Spleen (tissue), 11 donors: ENCODE measurements around the gene YLPM1. TPM values are rescaled to one million over a fixed set of nuclear protein-coding genes. Genes with fewer than 3 reads are reported as not detected.

Experiments used
- DNase-seq: peaks from one replicate; pipeline ENCODE4 v3.0.0-alpha.2; 2020
- H3K27ac ChIP-seq, 8 donors: fragments of 200-600 bp; sonication (generic) in 7 of 8; 1 replicate in 4 of 8; 2 replicates in 4 of 8; pipeline versions ENCODE4 v1.5.0 to v1.8.0; 2016 to 2021; ENCODE audit warnings: inconsistent platforms in 4 of 8, mild to moderate bottlenecking in 4 of 8, moderate library complexity in 1 of 8
- H3K27me3 ChIP-seq, 7 donors: fragments of 200-600 bp; sonication (generic) in 6 of 7; replicated peaks in 1 of 7; 1 replicate in 4 of 7; 2 replicates in 3 of 7; pipeline versions ENCODE4 v1.5.0 to v1.8.0; 2016 to 2021; ENCODE audit warnings: inconsistent platforms in 3 of 7, mild to moderate bottlenecking in 1 of 7
- H3K36me3 ChIP-seq, 6 donors: fragments of 200-600 bp; sonication (generic) in 5 of 6; 1 replicate in 4 of 6; 2 replicates in 2 of 6; pipeline versions ENCODE4 v1.5.0 to v1.8.0; 2016 to 2021; ENCODE audit warnings: inconsistent platforms in 2 of 6
- H3K4me1 ChIP-seq, 6 donors: fragments of 200-600 bp; sonication (generic) in 5 of 6; 1 replicate in 3 of 6; 2 replicates in 3 of 6; pipeline versions ENCODE4 v1.5.0 to v1.8.0; 2016 to 2021; ENCODE audit warnings: inconsistent platforms in 3 of 6
- H3K4me3 ChIP-seq, 8 donors: fragments of 200-600 bp; sonication (generic) in 7 of 8; 1 replicate in 4 of 8; 2 replicates in 4 of 8; pipeline versions ENCODE4 v1.5.0 to v1.8.0; 2016 to 2021; ENCODE audit warnings: inconsistent platforms in 4 of 8, mild to moderate bottlenecking in 4 of 8, moderate library complexity in 2 of 8
- H3K9me3 ChIP-seq, 8 donors: fragments of 200-600 bp; sonication (generic) in 7 of 8; 1 replicate in 4 of 8; 2 replicates in 4 of 8; pipeline versions ENCODE4 v1.5.0 to v1.8.0; 2016 to 2021; ENCODE audit warnings: inconsistent platforms in 4 of 8
- POLR2A ChIP-seq, 3 donors: fragments of 450-650 bp; IDR thresholded peaks; one replicate each; pipeline ENCODE4 v1.5.1; 2017; ENCODE audit warnings: antibody characterized with exemption in 3 of 3, mild to moderate bottlenecking in 1 of 3
- POLR2AphosphoS5 ChIP-seq, 3 donors: sonication (generic); formaldehyde crosslinking; IDR thresholded peaks; one replicate each; pipeline ENCODE4 v1.5.1; 2017; ENCODE audit warnings: antibody characterized with exemption in 3 of 3
- whole genome bisulfite sequencing, 5 donors: extraction: QIAGEN DNeasy Blood & Tissue Kit in 3 of 5; methylation state at CpG; one replicate each; pipeline versions ENCODE4 v1.1.5 to v1.1.7; 2013 to 2018; 5-methylcytosine and 5-hydroxymethylcytosine counted together
- intact Hi-C: fragments of 100-400 bp; cut with DNase I; formaldehyde crosslinking; loops from one replicate; pipeline ENCODE4 v1.15.0; 2023; ENCODE audit warnings: low total_unique reads
- polyA plus RNA-seq, 3 donors: library from polyadenylated mRNA; stranded (reverse); fragments of 200-250 nt; gene quantifications; one replicate each; pipeline ENCODE4 v1.2.1, GENCODE V29; 2013
- total RNA-seq, 7 donors: library from RNA; depleted of rRNA in 3 of 7; stranded (reverse); fragments of >200 nt in 3 of 7; fragmentation: NEBNext Ultra II Directional in 4 of 7; extraction: Animal tissue kit (Norgen Biotek cat#: 25700) in 4 of 7; gene quantifications; one replicate each; pipeline versions ENCODE4 v1.1.0 to v1.2.1, GENCODE V29; 2016 to 2021
- TF ChIP-seq, protein P1 (sequence below), 11 experiments: fragments of 200-600 bp in 7 of 11; fragments of 450-650 bp in 4 of 11; sonication (generic) in 4 of 11; IDR thresholded peaks in 8 of 11; conservative IDR thresholded peaks in 3 of 11; 1 replicate in 7 of 11; 2 replicates in 4 of 11; pipeline versions ENCODE4 v1.4.0 to v1.8.0; 2016 to 2021; ENCODE audit warnings: antibody characterized with exemption in 11 of 11, inconsistent platforms in 4 of 11, mild to moderate bottlenecking in 1 of 11
- donor health status: healthy with polysubstance abuse.
- donor health status: DM: no; HTN: no; CAD: no; lungs with moderate emphysema.
- donor health status: DM: no; HTN: no; CAD: no.
- donor health status: Bipolar disorder and iron deficiency.
- donor health status: healthy.
- donor health status: DM: no; HTN: no; CAD: no.
- donor health status: DM: yes; HTN: yes; CAD: no.

The YLPM1 gene
- total and polyA plus RNA-seq, 10 donors, result 12.1 to 100 (median 71.1) TPM

DNA sequence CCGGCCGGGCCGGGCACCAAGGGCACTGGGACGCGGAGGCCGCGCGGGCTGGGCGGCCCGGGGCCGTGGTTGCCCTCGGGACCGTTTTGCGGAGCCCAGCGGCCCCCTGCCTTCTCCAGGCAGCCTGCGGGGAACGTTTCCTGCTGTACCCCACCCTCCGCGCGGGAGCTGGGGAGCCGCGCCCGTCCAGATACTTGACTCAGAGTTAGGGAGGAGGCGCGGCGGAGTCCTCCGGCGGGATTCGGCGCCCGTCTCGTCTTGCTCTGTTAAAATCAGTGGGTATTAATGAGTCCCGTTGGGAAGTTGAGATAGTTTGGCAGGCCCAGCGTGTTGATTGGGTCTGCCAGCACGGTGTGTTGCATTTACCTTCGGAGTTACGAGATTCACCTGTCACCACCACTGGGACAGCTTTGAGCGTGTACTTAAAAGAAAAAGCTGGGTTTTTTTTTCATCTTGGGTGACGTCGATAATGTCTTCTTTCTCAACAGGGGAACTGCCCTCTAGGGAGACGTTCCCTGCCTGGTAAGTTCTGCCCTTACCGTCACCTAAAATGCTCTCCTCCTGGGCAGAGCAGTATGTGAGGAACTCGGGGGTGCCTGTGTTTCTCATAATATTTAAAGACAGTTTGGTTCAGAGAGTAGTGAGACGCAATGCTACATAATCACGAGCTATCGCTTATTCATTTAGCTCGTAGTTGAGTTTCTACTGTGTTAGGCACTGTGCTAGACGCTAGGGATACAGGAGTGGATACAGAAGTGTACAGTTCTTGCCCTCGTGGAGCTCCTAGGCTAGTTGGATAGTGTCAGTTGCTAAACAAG, 119.2 kb downstream of the YLPM1 start:
- 0 to 2% (median 1%) methylated on average over 25 to 49 of the region's 49 CpGs for WGBS, 5 donors
- peaks cover 36 to 65% (median 53%) of the 10 kb centered on the region in 6 donors for H3K4me1 ChIP-seq
- no peaks in the 10 kb centered on the region for H3K27me3 ChIP-seq
- TF ChIP-seq, protein P1, sequence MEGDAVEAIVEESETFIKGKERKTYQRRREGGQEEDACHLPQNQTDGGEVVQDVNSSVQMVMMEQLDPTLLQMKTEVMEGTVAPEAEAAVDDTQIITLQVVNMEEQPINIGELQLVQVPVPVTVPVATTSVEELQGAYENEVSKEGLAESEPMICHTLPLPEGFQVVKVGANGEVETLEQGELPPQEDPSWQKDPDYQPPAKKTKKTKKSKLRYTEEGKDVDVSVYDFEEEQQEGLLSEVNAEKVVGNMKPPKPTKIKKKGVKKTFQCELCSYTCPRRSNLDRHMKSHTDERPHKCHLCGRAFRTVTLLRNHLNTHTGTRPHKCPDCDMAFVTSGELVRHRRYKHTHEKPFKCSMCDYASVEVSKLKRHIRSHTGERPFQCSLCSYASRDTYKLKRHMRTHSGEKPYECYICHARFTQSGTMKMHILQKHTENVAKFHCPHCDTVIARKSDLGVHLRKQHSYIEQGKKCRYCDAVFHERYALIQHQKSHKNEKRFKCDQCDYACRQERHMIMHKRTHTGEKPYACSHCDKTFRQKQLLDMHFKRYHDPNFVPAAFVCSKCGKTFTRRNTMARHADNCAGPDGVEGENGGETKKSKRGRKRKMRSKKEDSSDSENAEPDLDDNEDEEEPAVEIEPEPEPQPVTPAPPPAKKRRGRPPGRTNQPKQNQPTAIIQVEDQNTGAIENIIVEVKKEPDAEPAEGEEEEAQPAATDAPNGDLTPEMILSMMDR (IDR thresholded peaks at IDR 0.05 in 8 of 11, conservative IDR thresholded peaks at IDR 0.05 in 3 of 11), result no peak
- TF ChIP-seq POLR2AphosphoS5 (IDR thresholded peaks at IDR 0.05) (no peak), POLR2A (IDR thresholded peaks at IDR 0.05) (no peak)
- intact Hi-C loops, result no loop called here
- DNase-seq, result no peak
- peak overlapping the region; percentile 61 to 98 (median 89) for H3K4me3 ChIP-seq
- H3K36me3 ChIP-seq, result peaks cover 0 to 28% (median 2%) of the 10 kb centered on the region in 6 donors
- peak overlapping the region; percentile 93 to 99 (median 96) for H3K27ac ChIP-seq
- H3K9me3 ChIP-seq, result no peaks in the 10 kb centered on the region

Other genes starting within 250 kb of the YLPM1 start
- 10 to 100 TPM in 1 of 7 donors, 1 to 10 TPM in 6; 4.3 to 10.7 (median 6.3) TPM for gene LTBP2, start 151.1 kb upstream of the YLPM1 start, total RNA-seq
- 1 to 10 TPM; 3.4 to 6.7 (median 4.2) TPM for gene LTBP2, start 151.1 kb upstream of the YLPM1 start, polyA plus RNA-seq
- 10 to 100 TPM; 27.3 to 54.7 (median 41.7) TPM for gene AREL1, start 50.2 kb upstream of the YLPM1 start, total RNA-seq
- 1 to 10 TPM; 5.9 to 9.8 (median 8.2) TPM for gene AREL1, start 50.2 kb upstream of the YLPM1 start, polyA plus RNA-seq
- gene FCF1, start 50.2 kb upstream of the YLPM1 start, total RNA-seq, result 10 to 100 TPM; 25.5 to 42.2 (median 37.5) TPM
- 10 to 100 TPM in 2 of 3 donors, 1 to 10 TPM in 1; 6.9 to 16.7 (median 11.8) TPM for gene FCF1, start 50.2 kb upstream of the YLPM1 start, polyA plus RNA-seq
- under 1 TPM in 2 of 7 donors, not detected in 5; 0.41 to 0.43 TPM for gene PROX2, start 112.8 kb downstream of the YLPM1 start, total RNA-seq
- under 1 TPM in 2 of 3 donors, not detected in 1; 0.06 to 0.09 TPM for gene PROX2, start 112.8 kb downstream of the YLPM1 start, polyA plus RNA-seq
- 10 to 100 TPM; 70.9 to 80.0 (median 78.6) TPM for gene DLST, start 118.6 kb downstream of the YLPM1 start, total RNA-seq
- 10 to 100 TPM; 33.1 to 48.5 (median 33.4) TPM for gene DLST, start 118.6 kb downstream of the YLPM1 start, polyA plus RNA-seq
- 10 to 100 TPM in 1 of 7 donors, 1 to 10 TPM in 6; 1.7 to 15.7 (median 5.7) TPM for gene RPS6KL1, start 159.9 kb downstream of the YLPM1 start, total RNA-seq
- 1 to 10 TPM; 3.3 to 4.6 (median 4.6) TPM for gene RPS6KL1, start 159.9 kb downstream of the YLPM1 start, polyA plus RNA-seq
- gene PGF, start 192.3 kb downstream of the YLPM1 start, total RNA-seq, result 1 to 10 TPM; 2.2 to 7.7 (median 2.7) TPM
- gene PGF, start 192.3 kb downstream of the YLPM1 start, polyA plus RNA-seq, result 1 to 10 TPM in 2 of 3 donors, under 1 TPM in 1; 0.87 to 6.2 (median 2.7) TPM
- 10 to 100 TPM; 18.7 to 38.1 (median 29.8) TPM for gene EIF2B2, start 239.6 kb downstream of the YLPM1 start, total RNA-seq
- 10 to 100 TPM; 16.0 to 24.4 (median 22.8) TPM for gene EIF2B2, start 239.6 kb downstream of the YLPM1 start, polyA plus RNA-seq